Right renal cortex interstitium (tissue), 3 donors: ENCODE data around the gene NOTCH1. TPM values are rescaled to one million over a fixed set of nuclear protein-coding genes. Genes with fewer than 3 reads are reported as not detected.

Experiments used
- DNase-seq, 3 donors: peaks; one replicate each; pipeline ENCODE4 v3.0.0-alpha.2; 2013; ENCODE audit warnings: low read depth in 3 of 3, low spot score in 2 of 3
- polyA plus RNA-seq, 3 donors: library from polyadenylated mRNA; unstranded; fragments of 120-200 nt; gene quantifications; one replicate each; pipeline ENCODE4 v1.2.1, GENCODE V29; 2013; ENCODE audit not compliant: insufficient read length in 3 of 3

Gene NOTCH1
- polyA plus RNA-seq, 3 donors = 21.0 to 24.5 (median 22.3) TPM

- no peak for DNase-seq
These were observed 9.7 kb downstream of the NOTCH1 start for GRCh38 chr9:136536051-136536720.

- no peak for DNase-seq
These were observed 10.8 kb downstream of the NOTCH1 start for GRCh38 chr9:136535070-136535469.

GRCh38 chr9:136534366-136534765 lies 11.5 kb downstream of the NOTCH1 start:
- DNase-seq = no peak

- no peak for DNase-seq
These were observed 12.1 kb downstream of the NOTCH1 start for GRCh38 chr9:136533775-136534157.

GRCh38 chr9:136532799-136533774 lies 12.8 kb downstream of the NOTCH1 start:
- no peak for DNase-seq

GRCh38 chr9:136531904-136532798 lies 13.7 kb downstream of the NOTCH1 start:
- DNase-seq = no peak

- DNase-seq = no peak
These were observed 14.5 kb downstream of the NOTCH1 start for GRCh38 chr9:136531186-136531903.

GRCh38 chr9:136530461-136531089 lies 15.3 kb downstream of the NOTCH1 start:
- no peak for DNase-seq

GRCh38 chr9:136529516-136530460 lies 16.1 kb downstream of the NOTCH1 start:
- DNase-seq = no peak

GRCh38 chr9:136528716-136529341 lies 17.0 kb downstream of the NOTCH1 start:
- DNase-seq = no peak

GRCh38 chr9:136527721-136528710 lies 17.8 kb downstream of the NOTCH1 start:
- DNase-seq = no peak

GRCh38 chr9:136527131-136527530 lies 18.7 kb downstream of the NOTCH1 start:
- no peak for DNase-seq

GRCh38 chr9:136526625-136527066 lies 19.2 kb downstream of the NOTCH1 start:
- no peak for DNase-seq

- DNase-seq = no peak
These were observed 19.9 kb downstream of the NOTCH1 start for GRCh38 chr9:136525841-136526499.

- no peak for DNase-seq
These were observed 20.6 kb downstream of the NOTCH1 start for GRCh38 chr9:136525207-136525606.
